ENCODE results near the gene BPIFB6.

DNA sequence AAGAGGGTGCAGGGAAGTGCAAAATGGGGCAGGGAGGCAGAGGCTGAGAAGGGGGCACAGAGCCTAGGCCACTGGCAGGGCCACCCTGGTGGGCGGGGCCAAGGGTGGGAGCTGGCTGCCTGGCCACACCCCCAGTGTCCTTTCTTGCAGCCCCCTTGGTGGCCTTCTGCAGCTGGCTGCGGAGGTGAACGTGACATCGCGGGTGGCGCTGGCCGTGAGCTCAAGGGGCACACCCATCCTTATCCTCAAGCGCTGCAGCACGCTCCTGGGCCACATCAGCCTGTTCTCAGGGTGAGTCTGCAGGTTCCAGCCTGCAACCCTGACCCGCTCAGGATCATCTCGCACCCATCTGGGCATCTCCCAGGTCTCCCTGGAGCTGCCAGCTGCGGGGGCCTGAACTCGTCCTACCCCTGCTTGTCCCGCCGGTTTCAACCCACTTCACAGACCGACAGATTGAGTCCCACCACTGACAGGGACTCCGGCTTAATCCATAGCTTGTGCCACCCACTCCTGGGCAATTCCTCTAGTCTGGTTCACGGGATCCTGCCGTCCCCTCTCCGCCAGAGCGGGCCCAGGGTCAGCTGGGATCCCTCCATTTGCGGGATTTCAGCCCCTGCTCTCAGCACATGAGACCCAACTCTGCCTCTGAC is 28.4 kb downstream of the BPIFB6 start:
- TF ChIP-seq, protein P1, sequence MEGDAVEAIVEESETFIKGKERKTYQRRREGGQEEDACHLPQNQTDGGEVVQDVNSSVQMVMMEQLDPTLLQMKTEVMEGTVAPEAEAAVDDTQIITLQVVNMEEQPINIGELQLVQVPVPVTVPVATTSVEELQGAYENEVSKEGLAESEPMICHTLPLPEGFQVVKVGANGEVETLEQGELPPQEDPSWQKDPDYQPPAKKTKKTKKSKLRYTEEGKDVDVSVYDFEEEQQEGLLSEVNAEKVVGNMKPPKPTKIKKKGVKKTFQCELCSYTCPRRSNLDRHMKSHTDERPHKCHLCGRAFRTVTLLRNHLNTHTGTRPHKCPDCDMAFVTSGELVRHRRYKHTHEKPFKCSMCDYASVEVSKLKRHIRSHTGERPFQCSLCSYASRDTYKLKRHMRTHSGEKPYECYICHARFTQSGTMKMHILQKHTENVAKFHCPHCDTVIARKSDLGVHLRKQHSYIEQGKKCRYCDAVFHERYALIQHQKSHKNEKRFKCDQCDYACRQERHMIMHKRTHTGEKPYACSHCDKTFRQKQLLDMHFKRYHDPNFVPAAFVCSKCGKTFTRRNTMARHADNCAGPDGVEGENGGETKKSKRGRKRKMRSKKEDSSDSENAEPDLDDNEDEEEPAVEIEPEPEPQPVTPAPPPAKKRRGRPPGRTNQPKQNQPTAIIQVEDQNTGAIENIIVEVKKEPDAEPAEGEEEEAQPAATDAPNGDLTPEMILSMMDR (IDR thresholded peaks at IDR 0.05): no peak
- TF ChIP-seq POLR2A (IDR thresholded peaks at IDR 0.05) (no peak), POLR2AphosphoS5 (IDR thresholded peaks at IDR 0.05) (no peak), EP300 (IDR thresholded peaks at IDR 0.05) (no peak)

Data from sigmoid colon (tissue), 4 donors.